HCT116 (cell line): ENCODE data around the gene PLEKHM3. TPM values are rescaled to one million over a fixed set of nuclear protein-coding genes. Genes with fewer than 3 reads are reported as not detected.

Experiments
- ATAC-seq: fragments of 200-7000 bp; cut with Tn5 transposase; 2 replicates; pipeline ENCODE4 v1.9.1; 2020; ENCODE audit warnings: mild to moderate bottlenecking, moderate library complexity
- BruUV-seq: library from RNA; stranded (reverse); fragments of 400-500 nt; replicated peaks from 2 replicates; lab custom pipeline; 2021; lab: Mats Ljungman, UMichigan
- CTCF ChIA-PET: fragments of 300-600 bp; sonication (Branson Sonifier 250); formaldehyde crosslinking; loops from one replicate; lab custom pipeline; 2021; ENCODE audit warnings: antibody characterized with exemption; lab: Charles Lee
- POLR2A ChIA-PET: fragments of 300-600, 350-600 bp; sonication (Branson Sonifier 250); formaldehyde crosslinking; loops from one replicate; lab custom pipeline; 2021; ENCODE audit warnings: antibody characterized with exemption; lab: Charles Lee
- RAD21 ChIA-PET, 2 experiments: fragments of 300-600 bp; sonication (Branson Sonifier 250); formaldehyde crosslinking; loops; one replicate each; lab custom pipeline; 2023; ENCODE audit warnings: low total read pairs in 2 of 2; ENCODE audit not compliant: uncharacterized antibody in 2 of 2, unreplicated experiment in 2 of 2, low non-redundant PET in 1 of 2; lab: Charles Lee
- DNase-seq: peaks from one replicate; pipeline ENCODE4 v3.0.0-alpha.2; 2010; ENCODE audit warnings: low read depth, low spot score
- H2AFZ ChIP-seq: fragments of 200-600 bp; shearing (Covaris generic), sonication (generic); 2 replicates; pipeline ENCODE4 v1.6.1; 2017; ENCODE audit warnings: low read depth, mixed run types, mixed read lengths, antibody characterized with exemption, low read length; ENCODE audit not compliant: poor library complexity, severe bottlenecking
- H3K27ac ChIP-seq: 2 replicates; pipeline ENCODE4 v1.5.1; 2012; ENCODE audit warnings: low read depth, low read length
- H3K27me3 ChIP-seq: fragments of 200-600 bp; sonication (generic); 2 replicates; pipeline ENCODE4 v1.6.1; 2016; ENCODE audit warnings: mixed run types, low read length, mixed read lengths; ENCODE audit not compliant: insufficient read depth
- H3K36me3 ChIP-seq, 2 experiments: fragments of 200-500 bp in 1 of 2; fragments of 200-600 bp in 1 of 2; sonication (Bioruptor generic) in 1 of 2; sonication (generic) in 1 of 2; 2 replicates each; pipeline versions ENCODE4 v1.5.1 to v1.6.1; 2014 to 2016; ENCODE audit warnings: low read length in 2 of 2, inconsistent platforms in 1 of 2, mixed read lengths in 1 of 2, mixed run types in 1 of 2; ENCODE audit not compliant: insufficient read depth in 2 of 2, control insufficient read depth in 1 of 2
- H3K4me1 ChIP-seq, 2 experiments: fragments of 200-600 bp in 1 of 2; sonication (generic) in 1 of 2; 2 replicates each; pipeline versions ENCODE4 v1.5.1 to v1.6.1; 2012 to 2017; ENCODE audit warnings: low read length in 2 of 2, inconsistent platforms in 1 of 2, mild to moderate bottlenecking in 1 of 2, mixed read lengths in 1 of 2, mixed run types in 1 of 2, moderate library complexity in 1 of 2; ENCODE audit not compliant: insufficient read depth in 2 of 2, control insufficient read depth in 1 of 2
- H3K4me2 ChIP-seq: fragments of 200-600 bp; sonication (generic); 2 replicates; pipeline ENCODE4 v1.6.1; 2017; ENCODE audit warnings: mixed run types, low read length, mixed read lengths
- H3K4me3 ChIP-seq, 2 experiments: fragments of 200-600 bp in 1 of 2; sonication (generic) in 1 of 2; replicated peaks in 1 of 2; 2 replicates each; pipeline ENCODE4 v1.5.1; 2011 to 2016; ENCODE audit warnings: low read length in 2 of 2, control low read depth in 1 of 2, low read depth in 1 of 2, mild to moderate bottlenecking in 1 of 2, mixed read lengths in 1 of 2, mixed run types in 1 of 2
- H3K79me2 ChIP-seq: fragments of 200-600 bp; sonication (generic); 2 replicates; pipeline ENCODE4 v1.6.1; 2017; ENCODE audit warnings: mild to moderate bottlenecking, mixed run types, low read length, moderate library complexity, mixed read lengths; ENCODE audit not compliant: insufficient read depth
- H3K9ac ChIP-seq: fragments of 200-600 bp; sonication (generic); 2 replicates; pipeline ENCODE4 v1.6.1; 2016; ENCODE audit warnings: low read length, mixed read lengths
- H3K9me2 ChIP-seq: fragments of 200-600 bp; sonication (generic), shearing (Covaris generic); 2 replicates; pipeline ENCODE4 v1.6.1; 2017; ENCODE audit warnings: mixed run types, mild to moderate bottlenecking, moderate library complexity; ENCODE audit not compliant: insufficient read depth
- H3K9me3 ChIP-seq, 2 experiments: fragments of 200-500 bp in 1 of 2; fragments of 200-600 bp in 1 of 2; sonication (Bioruptor generic) in 1 of 2; sonication (generic) in 1 of 2; 2 replicates each; pipeline ENCODE4 v1.6.1; 2014 to 2017; ENCODE audit warnings: low read length in 2 of 2, mixed read lengths in 2 of 2, inconsistent platforms in 1 of 2, low read depth in 1 of 2, mild to moderate bottlenecking in 1 of 2, mixed run types in 1 of 2, moderate library complexity in 1 of 2; ENCODE audit not compliant: control insufficient read depth in 1 of 2, insufficient read depth in 1 of 2
- H4K20me1 ChIP-seq: fragments of 200-600 bp; sonication (generic), shearing (Covaris generic); 2 replicates; pipeline ENCODE4 v1.6.1; 2017; ENCODE audit warnings: mixed run types, mild to moderate bottlenecking, moderate library complexity; ENCODE audit not compliant: insufficient read depth
- CBX3 ChIP-seq: IDR thresholded peaks from 2 replicates; pipeline ENCODE4 v1.6.1; 2012; ENCODE audit warnings: low read depth
- EZH2 ChIP-seq: fragments of 200-600 bp; sonication (generic); IDR thresholded peaks from 2 replicates; pipeline ENCODE4 v1.6.1; 2017; ENCODE audit warnings: antibody characterized with exemption, mixed run types
- FOSL1 ChIP-seq: IDR thresholded peaks from 2 replicates; pipeline ENCODE4 v1.6.1; 2012; ENCODE audit warnings: low read depth
- JUND ChIP-seq: IDR thresholded peaks from 2 replicates; pipeline ENCODE4 v1.6.1; 2012
- POLR2AphosphoS5 ChIP-seq: IDR thresholded peaks from 2 replicates; pipeline ENCODE4 v1.6.1; 2011; ENCODE audit warnings: mild to moderate bottlenecking, low read depth, low read length, moderate library complexity
- RAD21 ChIP-seq: IDR thresholded peaks from 2 replicates; pipeline ENCODE4 v1.6.1; 2012; ENCODE audit warnings: low read depth, mild to moderate bottlenecking
- SIN3A ChIP-seq: IDR thresholded peaks from 2 replicates; pipeline ENCODE4 v1.6.1; 2012; ENCODE audit warnings: low read depth
- SP1 ChIP-seq: IDR thresholded peaks from 2 replicates; pipeline ENCODE4 v1.6.1; 2012; ENCODE audit warnings: low read depth
- SRF ChIP-seq: IDR thresholded peaks from 2 replicates; pipeline ENCODE4 v1.6.1; 2012; ENCODE audit warnings: low read depth
- TCF7L2 ChIP-seq: IDR thresholded peaks from 2 replicates; pipeline ENCODE4 v1.7.0; 2011; ENCODE audit warnings: borderline replicate concordance, inconsistent platforms; ENCODE audit not compliant: insufficient read depth, insufficient read length; ENCODE audit errors: extremely low read depth
- ZBTB33 ChIP-seq: IDR thresholded peaks from 2 replicates; pipeline ENCODE4 v1.6.1; 2011; ENCODE audit warnings: mild to moderate bottlenecking, low read length, moderate library complexity; ENCODE audit not compliant: insufficient replicate concordance; ENCODE audit errors: extremely low read depth
- intact Hi-C: fragments of 100-400 bp; cut with micrococcal nuclease; formaldehyde crosslinking; loops from 2 replicates; pipeline ENCODE4 v1.10.0; 2022
- total RNA-seq: library from RNA; stranded (reverse); gene quantifications from one replicate; pipeline ENCODE4 v1.2.1, GENCODE V29; 2021; ENCODE audit not compliant: unreplicated experiment

PLEKHM3 gene
- total RNA-seq, 1 experiment from 2014 or later = 6.3 TPM

- no peak overlapping the region for H3K4me2 ChIP-seq
- no peaks in the 10 kb centered on the region for H3K79me2 ChIP-seq
- H3K9me3 ChIP-seq = no peaks in the 10 kb centered on the region
- H4K20me1 ChIP-seq = no peaks in the 10 kb centered on the region
- no peak overlapping the region for H3K4me3 ChIP-seq
- ChIA-PET CTCF (no interaction called here), POLR2A (no interaction called here), RAD21 (no interaction called here)
- no peaks in the 10 kb centered on the region for H3K36me3 ChIP-seq
- H2AFZ ChIP-seq = no peak overlapping the region
- H3K4me1 ChIP-seq = peaks cover 6 to 11% of the 10 kb centered on the region in 2 experiments
- TF ChIP-seq SIN3A (no peak), ZBTB33 (no peak), POLR2AphosphoS5 (no peak), CBX3 (no peak), JUND (no peak), SP1 (no peak), RAD21 (no peak)
- BruUV-seq = no TSS peak
- no peaks in the 10 kb centered on the region for H3K9me2 ChIP-seq
- intact Hi-C loops = no loop called here
- no peak for ATAC-seq
- no peak overlapping the region for H3K27ac ChIP-seq
- no peaks in the 10 kb centered on the region for H3K27me3 ChIP-seq
- no peak overlapping the region for H3K9ac ChIP-seq
- DNase-seq = no peak
Measured at GRCh38 chr2:208015475-208015874, 9.9 kb downstream of the PLEKHM3 start.

- CTCF ChIA-PET = no interaction called here
- TF ChIP-seq SIN3A (no peak), JUND (peak; percentile 39), TCF7L2 (peak; percentile 11), RAD21 (no peak), SP1 (0 out of 2 replicates have a peak, but pooled peaks have one; percentile 28), EZH2 (no peak), FOSL1 (0 out of 2 replicates have a peak, but pooled peaks have one; percentile 32), SRF (no peak)
- Histone ChIP-seq H3K4me1 (peaks cover 6 to 11% of the 10 kb centered on the region in 2 experiments), H4K20me1 (no peaks in the 10 kb centered on the region), H3K27ac (no peak overlapping the region), H3K4me2 (peak overlapping the region; percentile 43), H3K9me2 (no peaks in the 10 kb centered on the region), H3K27me3 (no peaks in the 10 kb centered on the region), H2AFZ (no peak overlapping the region), H3K9ac (no peak overlapping the region), H3K79me2 (no peaks in the 10 kb centered on the region), H3K4me3 (no peak overlapping the region), H3K9me3 (no peaks in the 10 kb centered on the region), H3K36me3 (no peaks in the 10 kb centered on the region)
- RAD21 ChIA-PET = no interaction called here
- intact Hi-C loops = no loop called here
- ATAC-seq = peak; percentile 65; the same call in 1 of the 2 replicates
- POLR2A ChIA-PET = no interaction called here
- DNase-seq = no peak
- BruUV-seq = no TSS peak
Measured at GRCh38 chr2:208013285-208014178, 11.8 kb downstream of the PLEKHM3 start.
